Type B pancreatic cell (in vitro differentiated cells): ENCODE data around the gene ALCAM. TPM values are rescaled to one million over a fixed set of nuclear protein-coding genes. Genes with fewer than 3 reads are reported as not detected.

Experiments used
- DNase-seq: peaks from one replicate; pipeline ENCODE4 v3.0.0; 2021; ENCODE audit warnings: mixed read lengths; ENCODE audit not compliant: unreplicated experiment; ENCODE audit errors: extremely low spot score
- H3K27ac Mint-ChIP-seq: 2 replicates; pipeline ENCODE4 v1.8.0; 2021; ENCODE audit warnings: mild to moderate bottlenecking, mixed read lengths
- H3K27me3 Mint-ChIP-seq: 2 replicates; pipeline ENCODE4 v1.8.0; 2021; ENCODE audit warnings: mixed read lengths
- H3K36me3 Mint-ChIP-seq: 2 replicates; pipeline ENCODE4 v1.8.0; 2021; ENCODE audit warnings: mixed read lengths
- H3K4me1 Mint-ChIP-seq: one replicate; pipeline ENCODE4 v1.8.0; 2021; ENCODE audit warnings: mixed read lengths; ENCODE audit not compliant: unreplicated experiment
- H3K4me3 Mint-ChIP-seq: 2 replicates; pipeline ENCODE4 v1.8.0; 2021; ENCODE audit warnings: mild to moderate bottlenecking, mixed read lengths
- H3K9me3 Mint-ChIP-seq: 2 replicates; pipeline ENCODE4 v1.8.0; 2021; ENCODE audit warnings: mixed read lengths
- CTCF ChIP-seq: fragments of 200-600 bp; sonication (generic); conservative IDR thresholded peaks from 2 replicates; pipeline ENCODE4 v1.5.0; 2021; ENCODE audit warnings: antibody characterized with exemption, mild to moderate bottlenecking
- total RNA-seq: library from RNA; stranded (reverse); gene quantifications from 2 replicates; pipeline ENCODE4 v1.2.1, GENCODE V29; 2021; ENCODE audit warnings: low replicate concordance

ALCAM gene
- total RNA-seq, 1 donor from 2014 or later = 101 TPM

- Mint-ChIP-seq H3K4me1 (no peaks in the 10 kb centered on the region), H3K27ac (no peak overlapping the region), H3K9me3 (no peaks in the 10 kb centered on the region), H3K4me3 (no peak overlapping the region), H3K36me3 (no peaks in the 10 kb centered on the region), H3K27me3 (no peaks in the 10 kb centered on the region)
- TF ChIP-seq CTCF = no peak
- no peak for DNase-seq
Measured at GRCh38 chr3:105343991-105344390, 22.7 kb upstream of the ALCAM start.

GRCh38 chr3:105345156-105345555 is 21.6 kb upstream of the ALCAM start:
- TF ChIP-seq CTCF = no peak
- no peaks in the 10 kb centered on the region for H3K27me3 Mint-ChIP-seq
- H3K4me3 Mint-ChIP-seq = no peak overlapping the region
- no peak overlapping the region for H3K27ac Mint-ChIP-seq
- DNase-seq = no peak
- no peaks in the 10 kb centered on the region for H3K4me1 Mint-ChIP-seq
- H3K9me3 Mint-ChIP-seq = no peaks in the 10 kb centered on the region
- no peaks in the 10 kb centered on the region for H3K36me3 Mint-ChIP-seq

- Mint-ChIP-seq H3K4me1 (no peaks in the 10 kb centered on the region), H3K27me3 (peaks cover 8% of the 10 kb centered on the region), H3K36me3 (no peaks in the 10 kb centered on the region), H3K4me3 (no peak overlapping the region), H3K27ac (no peak overlapping the region), H3K9me3 (no peaks in the 10 kb centered on the region)
- no peak for DNase-seq
- no peak for TF ChIP-seq CTCF
Measured at GRCh38 chr3:105347625-105348302, 18.9 kb upstream of the ALCAM start.

GRCh38 chr3:105348307-105348706 is 18.4 kb upstream of the ALCAM start:
- no peaks in the 10 kb centered on the region for H3K36me3 Mint-ChIP-seq
- no peaks in the 10 kb centered on the region for H3K4me1 Mint-ChIP-seq
- no peak for DNase-seq
- H3K27ac Mint-ChIP-seq = no peak overlapping the region
- no peak overlapping the region for H3K4me3 Mint-ChIP-seq
- H3K27me3 Mint-ChIP-seq = peaks cover 11% of the 10 kb centered on the region
- H3K9me3 Mint-ChIP-seq = no peaks in the 10 kb centered on the region
- no peak for TF ChIP-seq CTCF

- Mint-ChIP-seq H3K27me3 (peaks cover 26% of the 10 kb centered on the region), H3K4me3 (no peak overlapping the region), H3K27ac (no peak overlapping the region), H3K36me3 (no peaks in the 10 kb centered on the region), H3K4me1 (peaks cover 14% of the 10 kb centered on the region), H3K9me3 (no peaks in the 10 kb centered on the region)
- no peak for DNase-seq
- no peak for TF ChIP-seq CTCF
Measured at GRCh38 chr3:105349684-105350387, 16.9 kb upstream of the ALCAM start.
